MM.1S (cell line): Measurements from ENCODE around the gene PTPRC.

Experiments used
- EZH2 ChIP-seq: fragments of 300-600 bp; sonication (generic); optimal IDR thresholded peaks from 2 replicates; pipeline ENCODE3; 2017; ENCODE audit warnings: low read depth, mild to moderate bottlenecking, antibody characterized with exemption, low read length, mixed read lengths
- TF ChIP-seq, protein P1 (sequence below): fragments of 300-600 bp; sonication (generic); IDR thresholded peaks from 2 replicates; pipeline ENCODE4 v1.5.1; 2016; ENCODE audit warnings: antibody characterized with exemption, low read length, mixed read lengths

DNA sequence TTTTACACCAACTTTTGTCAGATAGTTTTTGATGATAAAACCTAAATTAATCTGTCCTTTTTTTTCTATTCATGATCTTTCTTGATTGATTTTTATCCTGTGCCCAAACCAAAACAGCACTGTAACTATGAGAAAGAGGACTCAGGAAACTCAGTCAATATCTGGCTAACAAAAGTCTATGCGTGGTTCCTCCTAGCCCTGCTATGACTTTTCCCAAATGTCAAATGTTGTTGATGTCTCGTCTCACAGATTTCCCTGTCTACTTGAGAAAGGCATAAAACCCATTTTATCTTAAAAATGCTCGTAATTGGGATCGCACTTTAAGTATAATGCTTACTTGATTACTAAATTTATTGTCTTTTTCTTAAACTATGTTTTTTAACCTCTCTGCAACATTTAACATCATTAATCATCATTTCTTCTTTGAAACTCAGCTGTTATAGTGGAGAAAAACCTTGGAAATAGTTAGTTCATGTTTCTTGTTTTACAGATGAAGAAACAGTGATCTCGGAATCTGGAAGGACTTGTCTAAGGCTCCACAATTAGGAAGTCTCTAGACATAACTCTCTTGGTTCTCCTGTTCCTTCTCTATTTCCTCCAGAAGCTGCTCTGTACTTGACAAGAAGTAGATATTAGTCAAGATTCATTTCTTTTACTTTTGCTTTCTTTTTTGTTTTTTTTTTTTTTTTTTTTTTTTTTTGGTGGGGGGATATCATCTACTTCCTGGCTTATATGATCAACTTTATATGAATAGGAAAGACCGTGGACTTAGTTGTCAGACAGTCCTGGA lies 26.2 kb upstream of the PTPRC start:
- TF ChIP-seq, protein P1, sequence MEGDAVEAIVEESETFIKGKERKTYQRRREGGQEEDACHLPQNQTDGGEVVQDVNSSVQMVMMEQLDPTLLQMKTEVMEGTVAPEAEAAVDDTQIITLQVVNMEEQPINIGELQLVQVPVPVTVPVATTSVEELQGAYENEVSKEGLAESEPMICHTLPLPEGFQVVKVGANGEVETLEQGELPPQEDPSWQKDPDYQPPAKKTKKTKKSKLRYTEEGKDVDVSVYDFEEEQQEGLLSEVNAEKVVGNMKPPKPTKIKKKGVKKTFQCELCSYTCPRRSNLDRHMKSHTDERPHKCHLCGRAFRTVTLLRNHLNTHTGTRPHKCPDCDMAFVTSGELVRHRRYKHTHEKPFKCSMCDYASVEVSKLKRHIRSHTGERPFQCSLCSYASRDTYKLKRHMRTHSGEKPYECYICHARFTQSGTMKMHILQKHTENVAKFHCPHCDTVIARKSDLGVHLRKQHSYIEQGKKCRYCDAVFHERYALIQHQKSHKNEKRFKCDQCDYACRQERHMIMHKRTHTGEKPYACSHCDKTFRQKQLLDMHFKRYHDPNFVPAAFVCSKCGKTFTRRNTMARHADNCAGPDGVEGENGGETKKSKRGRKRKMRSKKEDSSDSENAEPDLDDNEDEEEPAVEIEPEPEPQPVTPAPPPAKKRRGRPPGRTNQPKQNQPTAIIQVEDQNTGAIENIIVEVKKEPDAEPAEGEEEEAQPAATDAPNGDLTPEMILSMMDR: no peak
- no peak for TF ChIP-seq EZH2
